Measurements from ENCODE around the gene SORL1.
"Not testable (repeated sequence)": the region's sequence is repeated elsewhere in the genome, so short reads cannot be mapped to it uniquely, and the experiment has no call there.

SORL1 gene

DNA sequence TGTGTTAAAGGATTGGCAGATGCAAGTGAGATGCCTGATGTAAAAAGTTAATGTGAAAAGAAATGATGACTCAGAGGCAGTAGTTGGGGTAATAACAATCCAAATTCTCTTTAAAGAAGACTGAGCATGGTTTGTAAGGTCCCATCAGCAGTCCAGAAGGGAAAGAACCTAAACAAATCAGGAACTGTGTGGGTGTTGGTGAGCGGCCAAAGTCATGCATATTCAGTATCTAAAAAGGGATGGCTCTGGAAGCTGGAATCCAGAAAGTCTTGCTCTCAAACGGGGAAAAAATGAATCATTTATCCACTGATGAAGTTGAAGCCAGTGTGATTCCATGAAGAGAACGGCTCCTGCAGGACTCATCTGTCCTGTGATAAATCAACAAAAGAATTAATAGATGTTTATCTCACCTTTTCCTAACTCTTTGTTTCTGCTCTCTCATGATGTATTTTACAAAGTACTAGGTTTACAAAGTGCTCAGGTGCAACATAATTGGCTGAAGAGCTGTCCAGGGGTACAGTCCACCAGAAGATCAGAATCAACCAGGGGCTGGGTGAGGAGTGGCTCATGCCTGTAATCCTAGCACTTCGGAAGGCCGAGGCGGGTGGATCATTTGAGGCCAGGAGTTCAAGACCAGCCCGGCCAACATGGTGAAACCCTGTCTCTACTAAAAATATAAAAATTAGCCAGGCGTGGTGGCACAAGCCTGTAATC lies 21.1 kb downstream of the SORL1 start:
- Mint-ChIP-seq H3K4me3 (peak overlapping the region; percentile 66 to 67), H3K4me1 (peaks cover 94% of the 10 kb centered on the region), H3K27me3 (no peaks in the 10 kb centered on the region), H3K9me3 (no peaks in the 10 kb centered on the region), H3K27ac (peak overlapping the region; percentile 95 to 97)
- ATAC-seq (peak; percentile 28), DNase-seq (no peak)

DNA sequence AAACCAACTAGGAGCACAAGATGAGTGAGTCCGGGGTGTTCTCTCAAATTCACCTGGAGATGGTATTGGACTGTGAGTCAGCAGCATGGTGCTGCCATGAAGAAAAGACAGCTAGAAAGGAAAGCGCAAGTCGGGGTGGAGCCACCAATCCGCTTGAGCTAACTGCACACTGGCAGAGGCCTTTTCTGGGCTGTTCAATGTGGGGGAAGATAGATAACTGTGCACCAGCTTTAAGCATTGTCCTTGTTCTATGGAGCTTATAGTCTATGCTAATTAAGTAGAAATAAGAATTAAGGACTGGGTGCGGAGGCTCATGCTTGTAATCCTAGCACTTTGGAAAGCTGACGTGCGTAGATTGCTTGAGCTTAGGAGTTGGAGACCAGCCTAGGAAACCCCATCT lies 22.6 kb downstream of the SORL1 start:
- Mint-ChIP-seq H3K4me3 (no peak overlapping the region), H3K27ac (no peak overlapping the region), H3K4me1 (peaks cover 92% of the 10 kb centered on the region), H3K9me3 (no peaks in the 10 kb centered on the region), H3K27me3 (no peaks in the 10 kb centered on the region)
- ATAC-seq (no peak), DNase-seq (no peak)

DNA sequence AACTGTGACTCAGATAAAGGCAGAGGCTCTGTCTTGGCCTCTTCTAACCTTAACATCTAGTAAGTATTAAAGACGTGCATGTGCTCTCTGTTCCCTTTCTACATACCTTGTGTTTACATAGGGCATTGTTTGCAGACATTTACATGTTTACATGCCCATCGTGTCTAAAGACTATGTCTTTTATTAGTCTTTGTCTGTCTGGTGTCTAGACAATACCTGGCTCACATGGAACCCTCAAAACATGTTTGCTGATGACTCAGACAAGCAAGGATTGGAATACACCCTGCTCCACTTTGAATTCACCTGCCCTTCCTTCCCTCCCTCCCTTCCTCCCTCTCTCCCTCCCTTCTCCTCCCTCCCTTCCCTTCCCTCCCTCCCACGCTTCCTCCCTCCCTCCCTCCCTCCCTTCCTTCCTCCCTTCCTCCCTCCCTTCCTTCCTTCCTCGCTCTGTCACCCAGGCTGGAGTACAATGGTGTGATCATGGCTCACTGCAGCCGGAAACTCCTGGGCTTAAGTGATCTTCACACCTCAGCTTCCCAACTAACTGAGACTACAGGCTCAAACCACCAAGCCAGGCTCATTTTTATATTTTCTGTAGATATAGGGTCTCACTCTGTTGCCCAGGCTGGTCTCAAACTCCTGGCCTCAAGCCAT lies 24.4 kb downstream of the SORL1 start:
- no peak for ATAC-seq
- H3K4me3 Mint-ChIP-seq, result no peak overlapping the region
- H3K27me3 Mint-ChIP-seq, result no peaks in the 10 kb centered on the region
- H3K4me1 Mint-ChIP-seq, result peaks cover 77% of the 10 kb centered on the region
- DNase-seq, result no peak
- no peaks in the 10 kb centered on the region for H3K9me3 Mint-ChIP-seq
- H3K27ac Mint-ChIP-seq, result peak overlapping the region; percentile 82 to 90

DNA sequence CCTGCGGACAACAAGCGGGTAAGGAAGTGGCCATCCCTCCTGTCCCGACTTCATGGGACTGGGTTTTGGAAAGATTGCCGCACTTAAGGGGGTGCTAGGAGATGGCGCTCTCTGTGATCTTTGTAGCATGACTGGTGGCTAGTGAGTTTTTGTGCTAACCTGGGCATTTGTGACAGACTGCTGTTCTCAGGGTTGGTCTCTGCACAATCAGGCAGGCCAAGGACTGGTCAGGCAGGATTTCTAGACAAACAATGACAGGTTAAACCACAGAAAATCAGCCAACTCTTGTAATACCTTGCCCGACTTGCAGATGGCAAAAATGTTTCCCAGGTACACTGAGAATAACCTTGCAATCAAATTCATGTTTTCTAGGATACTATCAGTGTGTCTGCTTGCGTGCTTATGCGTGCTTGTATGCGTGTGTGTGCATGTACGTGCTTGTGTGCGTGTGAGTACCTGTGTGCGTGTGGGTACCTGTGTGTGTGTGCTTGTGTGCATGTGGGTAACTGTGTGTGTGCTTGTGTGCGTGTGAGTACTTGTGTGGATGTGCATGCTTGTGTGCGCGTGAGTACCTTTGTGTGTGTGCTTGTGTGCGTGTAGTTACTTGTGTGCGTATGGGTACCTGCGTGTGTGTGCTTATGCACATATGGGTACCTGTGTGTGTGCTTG lies 26.2 kb downstream of the SORL1 start:
- Mint-ChIP-seq H3K27ac (no peak overlapping the region), H3K27me3 (no peaks in the 10 kb centered on the region), H3K4me3 (no peak overlapping the region), H3K4me1 (peaks cover 76% of the 10 kb centered on the region), H3K9me3 (no peaks in the 10 kb centered on the region)
- DNase-seq, result no peak
- ATAC-seq, result no peak

DNA sequence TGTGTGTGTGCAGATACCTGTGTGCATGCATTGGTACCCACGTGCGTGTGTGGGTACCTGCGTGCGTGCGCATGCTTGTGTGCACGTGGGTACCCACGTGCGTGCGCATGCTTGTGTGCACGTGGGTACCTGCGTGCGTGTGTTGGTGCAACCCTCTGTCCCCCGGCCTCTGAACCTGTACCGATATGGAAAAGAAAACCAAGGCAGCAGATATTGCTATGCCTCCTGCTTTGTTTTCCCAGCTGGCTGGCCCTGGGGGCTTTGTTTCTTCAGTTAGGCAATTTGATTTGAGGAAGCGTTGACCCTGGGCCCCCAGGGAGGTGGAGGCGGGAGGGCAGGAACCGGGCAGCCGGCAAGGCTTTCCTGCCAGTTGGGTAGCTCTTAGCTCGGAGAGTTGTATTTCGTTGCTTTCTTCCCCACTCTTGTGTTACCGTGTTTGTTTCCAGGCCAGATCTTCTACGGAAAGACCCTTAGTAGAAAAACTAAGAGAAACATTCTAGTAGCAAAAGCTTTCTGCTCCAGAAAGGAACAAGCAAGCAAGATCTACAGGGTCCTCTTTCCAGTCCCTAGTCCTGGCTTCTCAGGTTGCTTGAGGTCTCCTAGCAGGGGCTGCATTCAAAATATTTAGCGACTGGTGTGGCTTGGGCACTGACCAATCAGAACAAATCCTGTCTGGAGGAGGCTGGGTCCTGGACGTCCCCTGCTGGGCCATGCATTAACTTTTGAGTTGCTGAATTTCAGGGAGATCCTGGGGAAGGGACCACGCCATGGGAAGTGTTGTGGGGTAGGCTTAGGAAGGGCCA lies 27.0 kb downstream of the SORL1 start:
- H3K9me3 Mint-ChIP-seq, result peaks cover 0 to 5% of the 10 kb centered on the region in 2 donors
- H3K4me1 Mint-ChIP-seq, result peaks cover 76% of the 10 kb centered on the region
- no peaks in the 10 kb centered on the region for H3K27me3 Mint-ChIP-seq
- ATAC-seq, result no peak
- no peak overlapping the region for H3K4me3 Mint-ChIP-seq
- H3K27ac Mint-ChIP-seq, result no peak overlapping the region
- no peak for DNase-seq

- H3K27me3 Mint-ChIP-seq, result no peaks in the 10 kb centered on the region
- H3K4me1 Mint-ChIP-seq, result peaks cover 76% of the 10 kb centered on the region
- no peak for DNase-seq
- no peak overlapping the region for H3K27ac Mint-ChIP-seq
- H3K4me3 Mint-ChIP-seq, result no peak overlapping the region
- no peak for ATAC-seq
- peaks cover 0 to 8% of the 10 kb centered on the region in 2 donors for H3K9me3 Mint-ChIP-seq
Measured at GRCh38 chr11:121479698-121480238, 27.7 kb downstream of the SORL1 start.

DNA sequence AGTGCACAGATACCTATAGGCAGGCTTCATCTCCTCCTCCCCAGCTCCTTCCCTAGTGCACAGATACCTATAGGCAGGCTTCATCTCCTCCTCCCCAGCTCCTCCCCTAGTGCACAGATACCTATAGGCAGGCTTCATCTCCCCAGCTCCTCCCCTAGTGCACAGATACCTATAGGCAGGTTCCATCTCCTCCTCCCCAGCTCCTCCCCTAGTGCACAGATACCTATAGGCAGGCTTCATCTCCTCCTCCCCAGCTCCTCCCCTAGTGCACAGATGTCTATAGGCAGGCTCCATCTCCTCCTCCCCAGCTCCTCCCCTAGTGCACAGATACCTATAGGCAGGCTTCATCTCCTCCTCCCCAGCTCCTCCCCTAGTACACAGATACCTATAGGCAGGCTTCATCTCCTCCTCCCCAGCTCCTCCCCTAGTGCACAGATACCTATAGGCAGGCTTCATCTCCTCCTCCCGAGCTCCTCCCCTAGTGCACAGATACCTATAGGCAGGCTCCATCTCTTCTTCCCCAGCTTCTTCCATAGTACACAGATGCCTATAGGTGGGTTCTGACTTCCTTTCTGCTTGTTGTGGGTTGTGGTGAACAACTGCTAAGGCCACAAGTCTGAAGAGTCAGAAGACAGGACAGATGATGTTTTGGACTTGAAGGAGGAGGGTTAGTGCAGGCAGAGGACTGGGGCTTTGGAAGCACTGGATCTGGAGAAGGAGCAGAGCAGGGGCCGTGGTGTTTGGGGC lies 29.5 kb downstream of the SORL1 start:
- ATAC-seq (peak; percentile 93), DNase-seq (peak; percentile 67 to 81)
- not testable (repeated sequence) for H3K27me3 Mint-ChIP-seq, H3K9me3 Mint-ChIP-seq
- peaks cover 63% of the 10 kb centered on the region for H3K4me1 Mint-ChIP-seq
- peak overlapping the region; percentile 96 for H3K27ac Mint-ChIP-seq
- peak overlapping the region; percentile 85 to 92 for H3K4me3 Mint-ChIP-seq

GRCh38 chr11:121482231-121483129 lies 30.4 kb downstream of the SORL1 start:
- ATAC-seq, result peak; percentile 91
- peak in 1 of 2 donors; percentile 70 for DNase-seq
- peaks cover 0 to 8% of the 10 kb centered on the region in 2 donors for H3K9me3 Mint-ChIP-seq
- H3K27ac Mint-ChIP-seq, result peak overlapping the region; percentile 96
- no peaks in the 10 kb centered on the region for H3K27me3 Mint-ChIP-seq
- peaks cover 60% of the 10 kb centered on the region for H3K4me1 Mint-ChIP-seq
- H3K4me3 Mint-ChIP-seq, result peak overlapping the region; percentile 85 to 92

GRCh38 chr11:121483805-121484480 lies 31.8 kb downstream of the SORL1 start:
- peak overlapping the region; percentile 11 to 92 for H3K4me3 Mint-ChIP-seq

DNA sequence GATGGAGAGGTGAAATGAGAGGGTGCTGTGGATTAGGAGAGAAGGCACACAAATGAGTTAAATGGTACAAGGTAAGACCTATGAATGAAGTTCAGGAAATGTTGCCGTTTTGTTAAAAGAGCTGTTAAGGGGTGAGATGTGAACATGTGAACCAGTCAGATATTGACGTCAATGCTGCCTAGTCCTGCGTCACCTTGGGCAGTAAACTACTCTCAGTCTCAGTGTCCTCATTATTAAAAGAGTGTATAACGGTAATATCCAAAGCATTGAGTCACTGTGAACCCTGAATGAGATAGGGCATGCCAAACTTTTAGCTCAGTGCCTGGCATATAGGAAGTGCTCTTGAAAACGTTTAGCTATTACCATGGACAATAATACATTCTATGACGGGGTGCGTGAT lies 33.1 kb downstream of the SORL1 start:
- H3K27me3 Mint-ChIP-seq, result no peaks in the 10 kb centered on the region
- H3K4me3 Mint-ChIP-seq, result no peak overlapping the region
- H3K27ac Mint-ChIP-seq, result no peak overlapping the region
- peaks cover 0 to 8% of the 10 kb centered on the region in 2 donors for H3K9me3 Mint-ChIP-seq
- peaks cover 67% of the 10 kb centered on the region for H3K4me1 Mint-ChIP-seq
- ATAC-seq (no peak), DNase-seq (no peak)

More at GRCh38 chr11:121483805-121484480, 31.8 kb downstream of the SORL1 start:
- ATAC-seq, result no peak
- Mint-ChIP-seq H3K9me3 (peaks cover 0 to 8% of the 10 kb centered on the region in 2 donors), H3K27me3 (no peaks in the 10 kb centered on the region), H3K4me1 (peaks cover 65% of the 10 kb centered on the region), H3K27ac (peak overlapping the region; percentile 51 to 89)
- DNase-seq, result no peak

DNA sequence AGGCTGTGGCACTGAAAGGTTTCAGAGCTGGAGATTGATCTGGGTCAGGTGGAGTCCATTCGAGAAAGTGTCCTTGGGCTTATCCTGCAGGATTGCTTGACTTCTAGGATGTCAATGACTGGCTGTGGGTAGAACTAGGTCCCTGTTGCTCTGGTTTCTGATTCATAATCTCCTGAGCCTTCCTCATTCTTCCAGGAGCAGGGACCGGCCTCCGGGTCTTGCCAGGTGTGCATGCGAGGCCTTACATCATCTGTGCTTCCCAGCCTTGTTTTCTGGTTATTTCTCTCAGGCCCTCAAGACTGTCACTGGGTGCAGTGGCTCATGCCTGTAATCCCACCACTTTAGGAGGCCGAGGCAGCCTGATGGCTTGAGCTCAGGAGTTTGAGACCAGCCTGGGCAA lies 33.9 kb downstream of the SORL1 start:
- Mint-ChIP-seq H3K27ac (peak overlapping the region in 1 of 2 donors; percentile 35), H3K9me3 (peaks cover 0 to 8% of the 10 kb centered on the region in 2 donors), H3K27me3 (no peaks in the 10 kb centered on the region), H3K4me1 (peaks cover 76% of the 10 kb centered on the region), H3K4me3 (no peak overlapping the region)
- DNase-seq (no peak), ATAC-seq (no peak)

- peak overlapping the region in 1 of 2 donors; percentile 37 for H3K27ac Mint-ChIP-seq
- no peak overlapping the region for H3K4me3 Mint-ChIP-seq
- no peak for DNase-seq
- no peaks in the 10 kb centered on the region for H3K27me3 Mint-ChIP-seq
- peaks cover 0 to 8% of the 10 kb centered on the region in 2 donors for H3K9me3 Mint-ChIP-seq
- H3K4me1 Mint-ChIP-seq, result peaks cover 78% of the 10 kb centered on the region
- no peak for ATAC-seq
Measured at GRCh38 chr11:121487191-121487590, 35.1 kb downstream of the SORL1 start.

- ATAC-seq (no peak), DNase-seq (no peak)
- Mint-ChIP-seq H3K4me3 (no peak overlapping the region), H3K4me1 (peaks cover 70% of the 10 kb centered on the region), H3K27ac (peak overlapping the region in 1 of 2 donors; percentile 8), H3K9me3 (peaks cover 0 to 8% of the 10 kb centered on the region in 2 donors), H3K27me3 (no peaks in the 10 kb centered on the region)
Measured at GRCh38 chr11:121488170-121488569, 36.1 kb downstream of the SORL1 start.
